HEK293 (cell line): ENCODE data around the gene FBXO21.

Source experiments
- SCRT1 ChIP-seq: fragments of 450-650 bp; formaldehyde crosslinking; IDR thresholded peaks from 2 replicates; pipeline ENCODE4 v1.5.1; 2016; ENCODE audit warnings: missing biosample characterization, missing genetic modification characterization, borderline replicate concordance
- TCF7L2 ChIP-seq: IDR thresholded peaks from 2 replicates; pipeline ENCODE4 v1.6.1; 2011; ENCODE audit warnings: low read depth, mild to moderate bottlenecking, inconsistent platforms, low read length, moderate library complexity, borderline replicate concordance
- ZFP3 ChIP-seq: fragments of 450-650 bp; formaldehyde crosslinking; IDR thresholded peaks from 2 replicates; pipeline ENCODE4 v1.5.1; 2016; ENCODE audit warnings: low read depth, missing biosample characterization, missing genetic modification characterization
- ZNF138 ChIP-seq: fragments of 450-650 bp; formaldehyde crosslinking; IDR thresholded peaks from 2 replicates; pipeline ENCODE4 v1.5.1; 2016; ENCODE audit warnings: missing biosample characterization, missing genetic modification characterization, borderline replicate concordance
- ZNF16 ChIP-seq: fragments of 450-650 bp; formaldehyde crosslinking; IDR thresholded peaks from 2 replicates; pipeline ENCODE4 v1.5.1; 2016; ENCODE audit warnings: low read depth, missing biosample characterization, missing genetic modification characterization
- ZNF292 ChIP-seq: fragments of 450-650 bp; formaldehyde crosslinking; IDR thresholded peaks from 2 replicates; pipeline ENCODE4 v1.5.1; 2016; ENCODE audit warnings: low read depth, missing biosample characterization, missing genetic modification characterization, borderline replicate concordance
- ZSCAN16 ChIP-seq: fragments of 450-650 bp; formaldehyde crosslinking; IDR thresholded peaks from 2 replicates; pipeline ENCODE4 v1.5.1; 2016; ENCODE audit warnings: missing biosample characterization, missing genetic modification characterization
- TF ChIP-seq, protein P1 (sequence below): fragments of 450-650 bp; formaldehyde crosslinking; IDR thresholded peaks from 2 replicates; pipeline ENCODE4 v1.5.1; 2016; ENCODE audit warnings: missing biosample characterization, missing genetic modification characterization
- TF ChIP-seq, protein P2 (sequence below): fragments of 450-650 bp; formaldehyde crosslinking; IDR thresholded peaks from 2 replicates; pipeline ENCODE4 v1.5.1; 2016; ENCODE audit warnings: missing biosample characterization, missing genetic modification characterization
- TF ChIP-seq, protein P3 (sequence below): fragments of 450-650 bp; formaldehyde crosslinking; IDR thresholded peaks from 2 replicates; pipeline ENCODE4 v1.5.1; 2016; ENCODE audit warnings: missing biosample characterization, missing genetic modification characterization, borderline replicate concordance

DNA sequence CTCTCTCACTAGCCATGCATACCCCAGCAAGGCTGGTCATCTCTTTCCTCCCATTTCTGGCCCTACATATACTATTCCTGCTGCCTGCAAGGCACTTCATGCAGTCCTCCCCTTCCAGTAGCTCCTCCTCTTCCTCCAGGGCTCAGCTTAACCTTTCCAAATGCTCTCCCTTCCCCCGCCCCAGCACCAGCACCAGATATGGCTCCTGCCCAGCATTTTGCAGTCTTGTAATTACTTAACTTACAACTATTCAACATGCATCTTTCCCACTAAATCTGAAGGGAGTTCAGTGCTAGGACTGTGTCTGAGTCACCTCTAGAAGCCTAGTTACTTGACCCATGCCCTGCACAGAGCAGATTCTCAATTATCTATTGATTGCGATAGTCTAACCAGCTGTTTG lies 1.8 kb upstream of the FBXO21 start:
- TF ChIP-seq, protein P1, sequence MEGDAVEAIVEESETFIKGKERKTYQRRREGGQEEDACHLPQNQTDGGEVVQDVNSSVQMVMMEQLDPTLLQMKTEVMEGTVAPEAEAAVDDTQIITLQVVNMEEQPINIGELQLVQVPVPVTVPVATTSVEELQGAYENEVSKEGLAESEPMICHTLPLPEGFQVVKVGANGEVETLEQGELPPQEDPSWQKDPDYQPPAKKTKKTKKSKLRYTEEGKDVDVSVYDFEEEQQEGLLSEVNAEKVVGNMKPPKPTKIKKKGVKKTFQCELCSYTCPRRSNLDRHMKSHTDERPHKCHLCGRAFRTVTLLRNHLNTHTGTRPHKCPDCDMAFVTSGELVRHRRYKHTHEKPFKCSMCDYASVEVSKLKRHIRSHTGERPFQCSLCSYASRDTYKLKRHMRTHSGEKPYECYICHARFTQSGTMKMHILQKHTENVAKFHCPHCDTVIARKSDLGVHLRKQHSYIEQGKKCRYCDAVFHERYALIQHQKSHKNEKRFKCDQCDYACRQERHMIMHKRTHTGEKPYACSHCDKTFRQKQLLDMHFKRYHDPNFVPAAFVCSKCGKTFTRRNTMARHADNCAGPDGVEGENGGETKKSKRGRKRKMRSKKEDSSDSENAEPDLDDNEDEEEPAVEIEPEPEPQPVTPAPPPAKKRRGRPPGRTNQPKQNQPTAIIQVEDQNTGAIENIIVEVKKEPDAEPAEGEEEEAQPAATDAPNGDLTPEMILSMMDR (tag by site-specific recombination), result no peak
- TF ChIP-seq, protein P2, sequence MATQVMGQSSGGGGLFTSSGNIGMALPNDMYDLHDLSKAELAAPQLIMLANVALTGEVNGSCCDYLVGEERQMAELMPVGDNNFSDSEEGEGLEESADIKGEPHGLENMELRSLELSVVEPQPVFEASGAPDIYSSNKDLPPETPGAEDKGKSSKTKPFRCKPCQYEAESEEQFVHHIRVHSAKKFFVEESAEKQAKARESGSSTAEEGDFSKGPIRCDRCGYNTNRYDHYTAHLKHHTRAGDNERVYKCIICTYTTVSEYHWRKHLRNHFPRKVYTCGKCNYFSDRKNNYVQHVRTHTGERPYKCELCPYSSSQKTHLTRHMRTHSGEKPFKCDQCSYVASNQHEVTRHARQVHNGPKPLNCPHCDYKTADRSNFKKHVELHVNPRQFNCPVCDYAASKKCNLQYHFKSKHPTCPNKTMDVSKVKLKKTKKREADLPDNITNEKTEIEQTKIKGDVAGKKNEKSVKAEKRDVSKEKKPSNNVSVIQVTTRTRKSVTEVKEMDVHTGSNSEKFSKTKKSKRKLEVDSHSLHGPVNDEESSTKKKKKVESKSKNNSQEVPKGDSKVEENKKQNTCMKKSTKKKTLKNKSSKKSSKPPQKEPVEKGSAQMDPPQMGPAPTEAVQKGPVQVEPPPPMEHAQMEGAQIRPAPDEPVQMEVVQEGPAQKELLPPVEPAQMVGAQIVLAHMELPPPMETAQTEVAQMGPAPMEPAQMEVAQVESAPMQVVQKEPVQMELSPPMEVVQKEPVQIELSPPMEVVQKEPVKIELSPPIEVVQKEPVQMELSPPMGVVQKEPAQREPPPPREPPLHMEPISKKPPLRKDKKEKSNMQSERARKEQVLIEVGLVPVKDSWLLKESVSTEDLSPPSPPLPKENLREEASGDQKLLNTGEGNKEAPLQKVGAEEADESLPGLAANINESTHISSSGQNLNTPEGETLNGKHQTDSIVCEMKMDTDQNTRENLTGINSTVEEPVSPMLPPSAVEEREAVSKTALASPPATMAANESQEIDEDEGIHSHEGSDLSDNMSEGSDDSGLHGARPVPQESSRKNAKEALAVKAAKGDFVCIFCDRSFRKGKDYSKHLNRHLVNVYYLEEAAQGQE (tag by site-specific recombination), result no peak
- no peak for TF ChIP-seq SCRT1 (tag by site-specific recombination)
- no peak for TF ChIP-seq ZFP3 (tag by site-specific recombination)
- no peak for TF ChIP-seq ZSCAN16 (tag by site-specific recombination)
- TF ChIP-seq, protein P3, sequence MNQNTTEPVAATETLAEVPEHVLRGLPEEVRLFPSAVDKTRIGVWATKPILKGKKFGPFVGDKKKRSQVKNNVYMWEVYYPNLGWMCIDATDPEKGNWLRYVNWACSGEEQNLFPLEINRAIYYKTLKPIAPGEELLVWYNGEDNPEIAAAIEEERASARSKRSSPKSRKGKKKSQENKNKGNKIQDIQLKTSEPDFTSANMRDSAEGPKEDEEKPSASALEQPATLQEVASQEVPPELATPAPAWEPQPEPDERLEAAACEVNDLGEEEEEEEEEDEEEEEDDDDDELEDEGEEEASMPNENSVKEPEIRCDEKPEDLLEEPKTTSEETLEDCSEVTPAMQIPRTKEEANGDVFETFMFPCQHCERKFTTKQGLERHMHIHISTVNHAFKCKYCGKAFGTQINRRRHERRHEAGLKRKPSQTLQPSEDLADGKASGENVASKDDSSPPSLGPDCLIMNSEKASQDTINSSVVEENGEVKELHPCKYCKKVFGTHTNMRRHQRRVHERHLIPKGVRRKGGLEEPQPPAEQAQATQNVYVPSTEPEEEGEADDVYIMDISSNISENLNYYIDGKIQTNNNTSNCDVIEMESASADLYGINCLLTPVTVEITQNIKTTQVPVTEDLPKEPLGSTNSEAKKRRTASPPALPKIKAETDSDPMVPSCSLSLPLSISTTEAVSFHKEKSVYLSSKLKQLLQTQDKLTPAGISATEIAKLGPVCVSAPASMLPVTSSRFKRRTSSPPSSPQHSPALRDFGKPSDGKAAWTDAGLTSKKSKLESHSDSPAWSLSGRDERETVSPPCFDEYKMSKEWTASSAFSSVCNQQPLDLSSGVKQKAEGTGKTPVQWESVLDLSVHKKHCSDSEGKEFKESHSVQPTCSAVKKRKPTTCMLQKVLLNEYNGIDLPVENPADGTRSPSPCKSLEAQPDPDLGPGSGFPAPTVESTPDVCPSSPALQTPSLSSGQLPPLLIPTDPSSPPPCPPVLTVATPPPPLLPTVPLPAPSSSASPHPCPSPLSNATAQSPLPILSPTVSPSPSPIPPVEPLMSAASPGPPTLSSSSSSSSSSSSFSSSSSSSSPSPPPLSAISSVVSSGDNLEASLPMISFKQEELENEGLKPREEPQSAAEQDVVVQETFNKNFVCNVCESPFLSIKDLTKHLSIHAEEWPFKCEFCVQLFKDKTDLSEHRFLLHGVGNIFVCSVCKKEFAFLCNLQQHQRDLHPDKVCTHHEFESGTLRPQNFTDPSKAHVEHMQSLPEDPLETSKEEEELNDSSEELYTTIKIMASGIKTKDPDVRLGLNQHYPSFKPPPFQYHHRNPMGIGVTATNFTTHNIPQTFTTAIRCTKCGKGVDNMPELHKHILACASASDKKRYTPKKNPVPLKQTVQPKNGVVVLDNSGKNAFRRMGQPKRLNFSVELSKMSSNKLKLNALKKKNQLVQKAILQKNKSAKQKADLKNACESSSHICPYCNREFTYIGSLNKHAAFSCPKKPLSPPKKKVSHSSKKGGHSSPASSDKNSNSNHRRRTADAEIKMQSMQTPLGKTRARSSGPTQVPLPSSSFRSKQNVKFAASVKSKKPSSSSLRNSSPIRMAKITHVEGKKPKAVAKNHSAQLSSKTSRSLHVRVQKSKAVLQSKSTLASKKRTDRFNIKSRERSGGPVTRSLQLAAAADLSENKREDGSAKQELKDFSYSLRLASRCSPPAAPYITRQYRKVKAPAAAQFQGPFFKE (tag by site-specific recombination), result no peak
- no peak for TF ChIP-seq ZNF16 (tag by site-specific recombination)
- no peak for TF ChIP-seq ZNF138 (tag by site-specific recombination)
- TF ChIP-seq ZNF292 (tag by site-specific recombination), result no peak
- TF ChIP-seq TCF7L2, result no peak
